Naive thymus-derived CD4-positive, alpha-beta T cell (primary cell): ENCODE results near the gene ANTXR2. TPM values are rescaled to one million over a fixed set of nuclear protein-coding genes. Genes with fewer than 3 reads are reported as not detected.

Source experiments
- ATAC-seq: fragments of 150-1000 bp; cut with Tn5 transposase; 2 replicates; pipeline ENCODE4 v1.10.0; 2021; ENCODE audit warnings: mild to moderate bottlenecking, moderate library complexity
- CTCF ChIA-PET: fragments of 350-600 bp; sonication (Branson Sonifier 250); formaldehyde crosslinking; loops from one replicate; lab custom pipeline; 2021; ENCODE audit warnings: antibody characterized with exemption; lab: Charles Lee
- POLR2A ChIA-PET: fragments of 350-600 bp; sonication (Branson Sonifier 250); formaldehyde crosslinking; loops from one replicate; lab custom pipeline; 2021; ENCODE audit warnings: antibody characterized with exemption, inconsistent platforms; lab: Charles Lee
- DNase-seq, 9 donors: peaks; one replicate each; pipeline versions ENCODE4 v3.0.0 to v3.0.0-alpha.2; 2020 to 2022; ENCODE audit warnings: mixed read lengths in 1 of 9
- H3K27ac ChIP-seq: one replicate; pipeline ENCODE4 v1.7.0; 2013; ENCODE audit warnings: mild to moderate bottlenecking, low read depth, low read length, moderate library complexity
- H3K27me3 ChIP-seq, 2 donors: one replicate each; pipeline ENCODE4 v1.7.0; 2013; ENCODE audit warnings: low read length in 2 of 2, mild to moderate bottlenecking in 2 of 2, moderate library complexity in 2 of 2; ENCODE audit not compliant: control insufficient read depth in 2 of 2, insufficient read depth in 2 of 2
- H3K36me3 ChIP-seq, 3 experiments: 1 replicate in 2 of 3; 2 replicates in 1 of 3; pipeline ENCODE4 v1.7.0; 2013; ENCODE audit warnings: low read length in 3 of 3, mild to moderate bottlenecking in 3 of 3, moderate library complexity in 1 of 3; ENCODE audit not compliant: insufficient read depth in 3 of 3, control insufficient read depth in 2 of 3
- H3K4me1 ChIP-seq, 2 donors: one replicate each; pipeline ENCODE4 v1.7.0; 2013; ENCODE audit warnings: low read length in 2 of 2, mild to moderate bottlenecking in 2 of 2, moderate library complexity in 1 of 2; ENCODE audit not compliant: control insufficient read depth in 2 of 2, insufficient read depth in 2 of 2
- H3K4me3 ChIP-seq: 2 replicates; pipeline ENCODE4 v1.7.0; 2013; ENCODE audit warnings: mild to moderate bottlenecking, low read length
- H3K9me3 ChIP-seq, 3 experiments: 1 replicate in 2 of 3; 2 replicates in 1 of 3; pipeline ENCODE4 v1.7.0; 2013; ENCODE audit warnings: low read length in 3 of 3; ENCODE audit not compliant: control insufficient read depth in 2 of 3
- H3K27ac Mint-ChIP-seq, 9 donors: one replicate each; pipeline ENCODE4 v1.8.0; 2020 to 2022; ENCODE audit warnings: mixed read lengths in 9 of 9, mild to moderate bottlenecking in 8 of 9, moderate library complexity in 5 of 9, inconsistent platforms in 2 of 9
- H3K27me3 Mint-ChIP-seq, 5 donors: one replicate each; pipeline ENCODE4 v1.8.0; 2021 to 2022; ENCODE audit warnings: mixed read lengths in 5 of 5, mild to moderate bottlenecking in 1 of 5
- H3K36me3 Mint-ChIP-seq, 5 donors: one replicate each; pipeline ENCODE4 v1.8.0; 2020 to 2022; ENCODE audit warnings: mixed read lengths in 5 of 5, mild to moderate bottlenecking in 3 of 5, inconsistent platforms in 1 of 5
- H3K4me1 Mint-ChIP-seq, 7 donors: one replicate each; pipeline ENCODE4 v1.8.0; 2020 to 2022; ENCODE audit warnings: mixed read lengths in 7 of 7, mild to moderate bottlenecking in 3 of 7, inconsistent platforms in 1 of 7
- H3K4me3 Mint-ChIP-seq, 10 donors: one replicate each; pipeline ENCODE4 v1.8.0; 2020 to 2022; ENCODE audit warnings: mild to moderate bottlenecking in 10 of 10, mixed read lengths in 10 of 10, moderate library complexity in 6 of 10, inconsistent platforms in 2 of 10
- H3K9me3 Mint-ChIP-seq, 11 donors: one replicate each; pipeline ENCODE4 v1.8.0; 2020 to 2022; ENCODE audit warnings: mixed read lengths in 11 of 11, mild to moderate bottlenecking in 4 of 11, inconsistent platforms in 1 of 11, moderate library complexity in 1 of 11
- intact Hi-C, 2 donors: fragments of 100-400 bp; cut with micrococcal nuclease; formaldehyde crosslinking; loops; one replicate each; pipeline ENCODE4 v1.15.1; 2023
- polyA plus RNA-seq, 2 donors: library from polyadenylated mRNA; unstranded; fragments of 300-500 nt; fragmentation: Illumina TruSeq; gene quantifications; one replicate each; pipeline ENCODE4 v1.2.3, GENCODE V29; 2021
- total RNA-seq, 6 experiments: library from RNA in 5 of 6; stranded (reverse) in 5 of 6; gene quantifications; 1 replicate in 5 of 6; 2 replicates in 1 of 6; pipeline ENCODE4 v1.2.3 and lab custom pipeline; 2021 to 2026

ANTXR2 gene
- total and polyA plus RNA-seq, 7 experiments from 2014 or later: 20.3 to 69.8 (median 42.2) TPM

GRCh38 chr4:80093563-80093962 is 20.5 kb upstream of the ANTXR2 start:
- H3K4me3 Mint-ChIP-seq: no peak overlapping the region
- Histone ChIP-seq H3K27ac (no peak overlapping the region), H3K27me3 (no peaks in the 10 kb centered on the region), H3K36me3 (no peaks in the 10 kb centered on the region), H3K4me3 (no peak overlapping the region), H3K4me1 (no peaks in the 10 kb centered on the region), H3K9me3 (no peaks in the 10 kb centered on the region)
- peaks cover 0 to 3% (median 0%) of the 10 kb centered on the region in 5 donors for H3K36me3 Mint-ChIP-seq
- ChIA-PET CTCF (interaction anchor here (0.9 kb wide), 1 partner anchor 12 kb away, joined by 3 read pairs; no protein-coding TSS in a partner anchor), POLR2A (interaction anchor here (0.7 kb wide), 1 partner anchor 64 kb away, joined by 3 read pairs; no protein-coding TSS in a partner anchor)
- H3K27ac Mint-ChIP-seq: no peak overlapping the region
- no peaks in the 10 kb centered on the region for H3K9me3 Mint-ChIP-seq
- H3K27me3 Mint-ChIP-seq: peaks cover 0 to 33% (median 3%) of the 10 kb centered on the region in 5 donors
- intact Hi-C loops: no loop called here
- no peak for ATAC-seq
- H3K4me1 Mint-ChIP-seq: peaks cover 0 to 11% (median 0%) of the 10 kb centered on the region in 7 donors
- no peak for DNase-seq

- Mint-ChIP-seq H3K27ac (no peak overlapping the region), H3K4me1 (peaks cover 0 to 11% (median 0%) of the 10 kb centered on the region in 7 donors), H3K36me3 (peaks cover 0 to 6% (median 0%) of the 10 kb centered on the region in 5 donors), H3K4me3 (no peak overlapping the region), H3K9me3 (no peaks in the 10 kb centered on the region), H3K27me3 (peaks cover 0 to 32% (median 3%) of the 10 kb centered on the region in 5 donors)
- ChIA-PET POLR2A (interaction anchor here (0.7 to 1.1 kb wide), 3 partner anchors 10 to 64 kb away, joined by 3 to 4 read pairs (median 4); no protein-coding TSS in a partner anchor), CTCF (no interaction called here)
- DNase-seq (no peak), ATAC-seq (no peak)
- H3K27me3 ChIP-seq: no peaks in the 10 kb centered on the region
- no peak overlapping the region for H3K4me3 ChIP-seq
- no peaks in the 10 kb centered on the region for H3K36me3 ChIP-seq
- intact Hi-C loops: no loop called here
- H3K27ac ChIP-seq: no peak overlapping the region
- no peaks in the 10 kb centered on the region for H3K9me3 ChIP-seq
- H3K4me1 ChIP-seq: no peaks in the 10 kb centered on the region
These were observed 19.8 kb upstream of the ANTXR2 start for GRCh38 chr4:80092847-80093246.

- ChIA-PET CTCF (no interaction called here), POLR2A (interaction anchor here (1.1 kb wide), 1 partner anchor 9 kb away, joined by 4 read pairs; no protein-coding TSS in a partner anchor)
- Mint-ChIP-seq H3K27ac (no peak overlapping the region), H3K4me3 (no peak overlapping the region), H3K36me3 (peaks cover 0 to 7% (median 0%) of the 10 kb centered on the region in 5 donors), H3K9me3 (no peaks in the 10 kb centered on the region), H3K27me3 (peaks cover 0 to 35% (median 3%) of the 10 kb centered on the region in 5 donors), H3K4me1 (peaks cover 0 to 11% (median 0%) of the 10 kb centered on the region in 7 donors)
- intact Hi-C loops: no loop called here
- no peak overlapping the region for H3K27ac ChIP-seq
- peaks cover 0 to 1% of the 10 kb centered on the region in 2 donors for H3K27me3 ChIP-seq
- H3K9me3 ChIP-seq: no peaks in the 10 kb centered on the region
- no peaks in the 10 kb centered on the region for H3K4me1 ChIP-seq
- no peak for DNase-seq
- no peak overlapping the region for H3K4me3 ChIP-seq
- ATAC-seq: no peak
- H3K36me3 ChIP-seq: no peaks in the 10 kb centered on the region
These were observed 19.1 kb upstream of the ANTXR2 start for GRCh38 chr4:80092088-80092487.

DNA sequence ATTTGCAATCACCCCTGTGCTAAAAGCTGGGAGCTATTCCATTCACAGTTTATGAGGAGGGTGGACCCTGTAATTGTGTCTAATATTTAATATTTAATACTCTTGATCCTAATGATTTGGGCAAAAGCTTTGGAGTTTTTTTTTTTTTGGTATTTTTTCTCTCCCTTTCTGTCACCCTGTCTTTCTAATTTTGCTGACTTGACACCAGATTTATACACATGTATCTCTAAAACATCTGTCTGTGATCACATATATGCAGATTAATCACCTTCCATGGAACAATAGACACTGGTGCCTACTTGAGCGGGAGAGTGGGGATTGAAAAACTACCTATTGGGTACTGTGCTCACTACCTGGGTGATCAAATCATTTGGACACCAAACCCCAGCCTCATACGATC is 18.7 kb upstream of the ANTXR2 start:
- Histone ChIP-seq H3K9me3 (no peaks in the 10 kb centered on the region), H3K27ac (no peak overlapping the region), H3K4me3 (no peak overlapping the region), H3K27me3 (peaks cover 0 to 3% of the 10 kb centered on the region in 2 donors), H3K36me3 (no peaks in the 10 kb centered on the region), H3K4me1 (no peaks in the 10 kb centered on the region)
- CTCF ChIA-PET: no interaction called here
- intact Hi-C loops: no loop called here
- H3K4me1 Mint-ChIP-seq: peaks cover 0 to 11% (median 0%) of the 10 kb centered on the region in 7 donors
- no peak overlapping the region for H3K4me3 Mint-ChIP-seq
- ATAC-seq: no peak
- H3K27ac Mint-ChIP-seq: no peak overlapping the region
- POLR2A ChIA-PET: interaction anchor here (0.6 to 1.1 kb wide), 2 partner anchors 8 to 35 kb away, joined by 4 to 5 read pairs; no protein-coding TSS in a partner anchor
- no peak for DNase-seq
- H3K9me3 Mint-ChIP-seq: no peaks in the 10 kb centered on the region
- peaks cover 0 to 7% (median 0%) of the 10 kb centered on the region in 5 donors for H3K36me3 Mint-ChIP-seq
- peaks cover 0 to 34% (median 7%) of the 10 kb centered on the region in 5 donors for H3K27me3 Mint-ChIP-seq

DNA sequence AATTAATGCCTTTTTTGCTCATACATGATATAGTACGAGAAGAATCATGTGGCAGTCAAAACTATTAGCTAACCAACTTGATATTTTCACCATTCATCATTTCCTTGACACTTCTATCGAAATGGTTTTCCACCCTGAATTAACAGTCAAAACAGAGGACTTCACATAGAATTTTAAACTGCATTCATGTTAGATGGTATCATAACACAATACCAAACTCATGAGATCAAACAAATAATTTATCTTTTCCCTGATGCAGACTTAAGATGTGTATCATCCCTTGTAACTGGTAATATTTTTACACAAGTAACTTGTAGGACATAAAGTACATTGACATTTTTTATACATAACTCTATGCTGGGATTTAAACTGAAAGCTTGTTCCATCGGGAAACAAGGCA is 18.2 kb upstream of the ANTXR2 start:
- intact Hi-C loops: no loop called here
- H3K27me3 ChIP-seq: peaks cover 0 to 3% of the 10 kb centered on the region in 2 donors
- no peaks in the 10 kb centered on the region for H3K9me3 Mint-ChIP-seq
- no peak overlapping the region for H3K27ac ChIP-seq
- H3K4me1 Mint-ChIP-seq: peaks cover 0 to 11% (median 0%) of the 10 kb centered on the region in 7 donors
- ATAC-seq: no peak
- H3K4me3 Mint-ChIP-seq: no peak overlapping the region
- peaks cover 0 to 7% (median 0%) of the 10 kb centered on the region in 5 donors for H3K36me3 Mint-ChIP-seq
- no peaks in the 10 kb centered on the region for H3K36me3 ChIP-seq
- peaks cover 0 to 35% (median 9%) of the 10 kb centered on the region in 5 donors for H3K27me3 Mint-ChIP-seq
- ChIA-PET CTCF (no interaction called here), POLR2A (interaction anchor here (0.6 kb wide), 1 partner anchor 34 kb away, joined by 5 read pairs; no protein-coding TSS in a partner anchor)
- H3K4me1 ChIP-seq: no peaks in the 10 kb centered on the region
- no peak overlapping the region for H3K4me3 ChIP-seq
- no peaks in the 10 kb centered on the region for H3K9me3 ChIP-seq
- no peak for DNase-seq
- H3K27ac Mint-ChIP-seq: no peak overlapping the region

- POLR2A ChIA-PET: interaction anchor here (1.0 kb wide), 1 partner anchor 18 kb away, joined by 3 read pairs; no protein-coding TSS in a partner anchor
- intact Hi-C loops: no loop called here
- no peaks in the 10 kb centered on the region for H3K9me3 Mint-ChIP-seq
These were observed 17.1 kb upstream of the ANTXR2 start for GRCh38 chr4:80090090-80090489.

More at GRCh38 chr4:80090090-80090489, 17.1 kb upstream of the ANTXR2 start:
- ATAC-seq (no peak), DNase-seq (no peak)
- Mint-ChIP-seq H3K4me3 (no peak overlapping the region), H3K4me1 (peaks cover 0 to 11% (median 0%) of the 10 kb centered on the region in 7 donors), H3K27me3 (peaks cover 0 to 34% (median 6%) of the 10 kb centered on the region in 5 donors), H3K27ac (no peak overlapping the region), H3K36me3 (peaks cover 0 to 5% (median 0%) of the 10 kb centered on the region in 5 donors)
- Histone ChIP-seq H3K4me1 (no peaks in the 10 kb centered on the region), H3K27me3 (peaks cover 0 to 3% of the 10 kb centered on the region in 2 donors), H3K36me3 (no peaks in the 10 kb centered on the region), H3K4me3 (no peak overlapping the region), H3K27ac (no peak overlapping the region), H3K9me3 (no peaks in the 10 kb centered on the region)
- CTCF ChIA-PET: interaction anchor here (0.6 kb wide), 1 partner anchor 91 kb away, joined by 3 read pairs; no protein-coding TSS in a partner anchor
